Effector CD4-positive, alpha-beta T cell (primary cell): ENCODE results near the gene KCTD13.
A peak's percentile ranks its signal among the peaks of the same experiment; 100 is the strongest.
"Not testable (repeated sequence)": the region's sequence is repeated elsewhere in the genome, so short reads cannot be mapped to it uniquely, and the experiment has no call there.

Experiments used
- DNase-seq: peaks from one replicate; pipeline ENCODE4 v3.0.0-alpha.2; 2020

The KCTD13 gene

GRCh38 chr16:29906520-29907244 is 19.3 kb downstream of the KCTD13 start:
- no peak for DNase-seq

DNA sequence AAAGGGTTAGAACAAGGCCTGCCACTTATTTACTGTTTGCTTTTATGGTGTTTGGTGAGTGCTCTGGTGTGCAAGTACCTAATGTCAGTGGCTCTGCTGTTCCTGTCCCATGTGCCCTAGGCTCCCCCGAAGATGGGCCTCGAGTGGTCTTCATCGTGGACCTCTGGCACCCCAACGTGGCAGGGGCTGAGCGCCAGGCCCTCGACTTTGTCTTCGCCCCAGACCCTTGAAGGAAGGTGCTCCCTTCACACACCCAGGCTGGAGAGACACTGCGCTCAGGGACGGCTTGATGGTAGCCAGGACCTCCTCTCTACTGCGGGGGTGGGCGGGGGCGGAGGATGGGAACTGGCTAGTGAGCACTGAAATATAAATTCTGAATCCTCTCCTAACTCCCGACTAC is 20.4 kb downstream of the KCTD13 start:
- no peak for DNase-seq

DNA sequence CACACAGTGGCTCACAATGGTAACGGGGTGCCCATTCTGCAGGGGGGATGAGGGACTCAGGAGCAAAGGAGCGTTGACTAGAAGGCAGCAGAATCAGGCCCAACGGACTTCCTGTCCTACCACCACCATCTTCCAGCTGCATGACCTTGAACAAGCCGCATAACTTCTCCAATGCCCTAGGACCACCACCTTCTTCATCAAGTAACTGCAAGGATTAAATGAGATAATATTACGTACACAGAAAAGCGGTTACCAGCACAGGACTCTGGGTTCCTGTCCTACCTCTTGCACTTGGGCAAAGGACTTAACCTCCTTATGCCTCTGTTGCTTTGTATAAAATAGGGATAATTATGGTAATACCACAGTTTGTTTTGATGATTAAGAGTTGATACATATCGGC is 21.1 kb downstream of the KCTD13 start:
- no peak for DNase-seq

GRCh38 chr16:29903590-29903989 is 22.4 kb downstream of the KCTD13 start:
- no peak for DNase-seq

- DNase-seq, result no peak
Observed at GRCh38 chr16:29901607-29901945, 24.4 kb downstream of the KCTD13 start.

DNA sequence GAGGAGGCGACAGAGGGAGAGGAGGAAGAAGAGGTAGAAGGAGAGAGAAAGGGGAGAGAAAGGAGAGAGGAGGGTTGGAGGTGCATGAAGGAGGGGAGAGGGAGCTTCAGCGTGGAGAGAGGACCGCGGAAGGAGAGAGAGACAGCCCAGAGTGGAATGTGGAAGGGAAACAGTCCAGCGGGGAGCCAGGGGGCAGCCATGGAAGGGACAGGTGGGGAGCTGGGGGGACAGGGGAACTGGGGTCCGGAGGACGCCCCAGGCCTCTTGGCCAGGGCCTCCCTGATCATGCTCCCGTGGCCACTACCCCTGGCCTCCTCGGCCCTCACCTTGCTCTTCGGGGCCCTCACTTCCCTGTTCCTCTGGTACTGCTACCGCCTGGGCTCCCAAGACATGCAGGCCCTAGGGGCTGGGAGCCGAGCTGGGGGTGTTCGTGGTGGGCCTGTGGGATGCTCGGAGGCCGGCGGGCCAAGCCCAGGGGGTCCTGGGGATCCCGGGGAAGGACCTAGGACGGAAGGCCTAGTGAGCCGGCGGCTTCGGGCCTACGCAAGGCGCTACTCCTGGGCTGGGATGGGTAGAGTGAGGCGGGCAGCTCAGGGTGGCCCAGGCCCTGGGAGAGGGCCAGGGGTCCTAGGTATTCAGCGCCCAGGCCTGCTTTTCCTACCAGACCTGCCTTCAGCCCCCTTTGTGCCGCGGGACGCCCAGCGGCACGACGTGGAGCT is 25.0 kb downstream of the KCTD13 start:
- no peak for DNase-seq

GRCh38 chr16:29900102-29900887 is 25.7 kb downstream of the KCTD13 start, which contains the start of gene ASPHD1:
TSS of gene ASPHD1 (plus strand) at chr16:29900488. CDS start at chr16:29900972, 484 bp downstream.
- peak; percentile 74 for DNase-seq

DNA sequence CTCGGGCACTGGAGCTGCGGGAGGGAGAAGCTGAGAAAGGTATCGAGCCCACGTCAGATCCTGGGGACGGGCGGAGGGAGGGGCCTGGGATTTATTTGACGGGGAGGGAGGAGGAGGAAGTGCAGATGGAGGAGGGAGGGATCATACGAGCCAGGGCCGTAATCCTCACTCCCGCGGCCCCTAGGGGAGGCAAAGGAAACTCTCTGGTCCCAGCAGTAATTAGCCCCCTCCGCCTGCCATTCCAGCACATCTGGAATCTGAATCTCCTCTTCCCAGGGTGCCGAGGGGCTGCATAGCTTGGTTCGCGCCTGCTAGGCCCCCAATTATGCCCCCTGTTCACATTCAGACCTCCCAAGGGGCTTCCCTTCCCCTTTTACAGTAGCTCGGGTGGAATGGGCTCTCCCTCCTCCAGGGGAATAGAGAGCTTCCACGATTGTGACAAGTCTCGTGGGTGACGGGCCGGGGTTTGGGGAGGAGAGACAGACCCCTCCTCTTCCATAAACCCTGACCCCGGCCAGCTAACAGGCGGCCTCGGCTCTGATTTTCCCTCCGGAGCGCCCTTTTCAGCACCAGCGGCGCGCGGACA is 26.4 kb downstream of the KCTD13 start, which contains the start of gene SEZ6L2:
Gene SEZ6L2, minus strand, starts transcription at position 35 of the 586 bp plus-strand sequence. CDS start 531 bp downstream, outside the sequence.
- DNase-seq, result no peak

- DNase-seq, result no peak
Observed at GRCh38 chr16:29898804-29899515, 27.1 kb downstream of the KCTD13 start.

DNA sequence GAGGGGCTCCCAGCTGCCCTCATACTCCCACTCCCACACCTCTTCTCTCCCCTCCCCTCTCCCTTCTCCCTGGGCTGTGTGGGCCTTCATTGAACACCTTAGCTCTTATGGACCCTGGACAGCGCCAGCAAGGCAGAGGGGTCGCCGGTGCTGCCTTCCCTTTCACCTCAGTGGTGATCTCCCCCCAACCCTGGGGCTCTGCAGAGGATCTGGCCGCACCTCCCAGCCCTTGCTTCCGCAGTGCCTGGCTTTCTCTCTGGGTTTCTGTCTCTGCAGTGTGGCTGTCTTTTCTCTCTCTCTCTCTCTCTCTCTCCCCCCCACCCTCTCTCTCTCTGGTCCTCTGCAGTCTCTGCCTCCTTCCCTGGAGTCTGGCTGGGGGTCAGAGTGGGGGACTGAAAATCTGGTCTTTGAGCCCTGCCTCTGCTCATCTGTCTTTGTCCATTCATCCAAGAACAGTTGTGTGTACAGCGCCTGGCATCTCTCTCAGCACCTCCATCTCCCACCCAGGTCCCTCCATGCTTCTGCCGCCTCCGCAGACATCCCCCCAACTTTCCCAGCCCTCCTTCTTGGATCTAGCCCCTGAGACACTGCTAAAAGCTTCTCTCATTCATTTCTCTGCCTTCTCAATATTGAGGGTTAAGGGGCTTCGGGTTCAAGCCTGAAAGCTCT is 27.8 kb downstream of the KCTD13 start:
- no peak for DNase-seq

DNA sequence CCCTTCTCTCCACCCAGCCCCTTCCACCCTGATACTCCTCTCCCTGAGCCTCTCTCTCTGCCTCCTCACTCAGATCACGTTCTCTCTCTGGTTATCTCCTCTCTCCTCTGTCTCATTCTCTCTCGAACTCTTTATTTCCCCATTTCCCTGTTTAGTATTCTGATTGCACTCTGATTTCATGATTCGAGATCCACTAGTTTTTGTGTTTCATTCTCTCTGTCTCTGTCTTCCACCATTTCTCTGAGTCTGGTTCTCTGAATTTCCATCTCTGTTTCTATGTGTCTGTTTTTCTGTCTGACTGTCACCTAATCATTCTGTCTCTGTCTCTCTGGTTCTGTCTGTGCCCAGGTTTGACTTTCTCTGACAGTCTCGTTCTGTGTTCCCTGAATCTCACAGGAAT is 28.7 kb downstream of the KCTD13 start:
- DNase-seq, result no peak

DNA sequence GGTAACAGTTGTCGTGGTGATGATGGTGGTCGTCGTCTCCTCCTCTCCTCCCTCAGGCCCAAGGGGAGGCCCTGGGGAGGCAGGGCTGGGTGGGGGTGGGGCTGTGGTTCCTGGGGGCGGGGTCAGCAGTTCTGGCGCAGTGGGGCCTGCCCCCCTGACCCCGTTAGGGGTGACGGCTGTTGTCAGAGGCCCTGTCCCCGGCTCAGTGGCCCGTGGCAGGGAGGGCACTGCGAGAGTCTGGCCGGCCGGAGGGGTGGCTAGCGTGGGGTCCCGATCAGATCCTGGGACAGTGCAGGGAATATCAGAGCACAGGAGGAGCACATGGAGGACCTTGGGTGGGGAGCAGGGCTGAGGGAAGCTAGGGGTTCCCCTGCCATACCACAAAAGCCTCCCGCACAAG is 29.2 kb downstream of the KCTD13 start:
- DNase-seq, result no peak

DNA sequence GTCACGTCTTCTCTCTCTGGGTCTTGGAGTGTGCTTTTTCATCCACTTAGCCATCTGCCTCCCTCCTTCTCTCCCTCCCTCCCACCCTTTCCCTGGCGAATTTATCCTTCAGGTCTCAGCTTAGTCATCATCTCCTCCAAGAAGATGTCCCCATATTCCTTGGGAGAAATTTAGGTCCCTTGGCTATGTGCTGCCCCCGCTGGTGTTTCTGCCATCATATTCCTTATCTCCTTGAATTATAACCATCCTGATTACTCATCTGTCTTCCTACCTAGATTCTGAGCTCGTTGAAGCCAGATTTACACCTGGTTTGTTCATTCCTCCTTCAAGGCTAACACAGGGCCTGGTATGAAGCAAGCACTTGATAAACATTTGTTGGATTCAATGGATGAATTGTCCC is 31.7 kb downstream of the KCTD13 start:
- no peak for DNase-seq

- no peak for DNase-seq
Observed at GRCh38 chr16:29893553-29893952, 32.5 kb downstream of the KCTD13 start.

GRCh38 chr16:29892458-29892813 is 33.6 kb downstream of the KCTD13 start:
- DNase-seq, result no peak

GRCh38 chr16:29891525-29892457 is 34.2 kb downstream of the KCTD13 start:
- no peak for DNase-seq

DNA sequence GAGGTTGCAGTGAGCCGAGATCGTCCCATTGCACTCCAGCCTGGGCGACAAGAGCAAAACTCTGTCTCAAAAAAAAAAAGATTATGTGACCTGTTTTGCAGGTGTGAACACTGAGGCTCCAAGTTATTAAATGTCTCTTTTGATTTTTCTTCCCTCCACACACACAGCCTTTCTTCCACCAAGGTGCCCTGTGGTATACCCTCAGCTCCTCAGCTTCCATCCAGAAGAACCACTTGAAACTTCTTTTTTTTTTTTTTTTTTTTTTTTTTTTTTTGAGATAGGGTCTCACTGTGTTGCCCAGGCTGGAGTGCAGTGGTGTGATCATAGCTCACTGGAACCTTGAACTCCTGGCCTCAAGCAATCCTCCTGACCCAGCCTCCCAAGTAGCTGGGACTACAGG is 36.7 kb downstream of the KCTD13 start:
- DNase-seq, result not testable (repeated sequence)

DNA sequence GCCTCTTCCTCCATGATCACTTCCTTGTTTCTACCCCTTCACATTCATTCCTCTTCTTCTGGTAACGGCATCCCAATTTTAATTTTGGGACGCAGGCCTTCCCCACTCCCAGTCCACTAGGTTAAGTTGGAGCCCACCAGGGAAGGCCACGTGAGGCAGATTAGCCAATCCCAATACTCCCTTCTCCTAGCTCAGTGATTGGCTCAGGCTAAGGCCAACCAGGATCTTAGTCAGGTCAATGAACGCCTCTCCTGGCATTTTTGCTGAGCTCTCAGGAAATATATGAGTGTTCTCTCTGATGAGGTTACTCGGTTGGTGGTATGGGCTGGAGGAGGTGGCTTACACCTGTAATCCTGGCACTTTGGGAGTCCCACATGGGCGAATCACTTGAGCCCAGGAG is 42.0 kb downstream of the KCTD13 start:
- no peak for DNase-seq

DNA sequence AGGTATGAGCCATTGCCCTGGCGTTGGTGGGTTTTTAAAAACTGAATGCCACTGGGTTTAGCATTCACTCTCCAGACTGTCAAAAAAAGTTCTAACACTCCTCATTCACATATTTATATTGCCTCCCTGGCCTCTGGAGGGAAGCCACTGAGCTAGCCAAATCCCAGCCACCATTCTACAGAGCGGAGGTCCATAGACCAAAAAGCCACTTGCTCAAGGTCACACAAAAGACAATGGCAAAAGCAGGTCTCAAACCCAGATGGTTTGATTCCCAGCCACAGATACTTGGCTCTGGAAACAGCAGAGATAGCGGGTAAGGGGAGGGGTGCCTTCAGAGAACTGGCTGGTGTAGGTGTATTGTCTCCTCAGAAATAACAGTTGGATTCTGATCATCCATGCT is 45.0 kb downstream of the KCTD13 start:
- DNase-seq, result no peak

DNA sequence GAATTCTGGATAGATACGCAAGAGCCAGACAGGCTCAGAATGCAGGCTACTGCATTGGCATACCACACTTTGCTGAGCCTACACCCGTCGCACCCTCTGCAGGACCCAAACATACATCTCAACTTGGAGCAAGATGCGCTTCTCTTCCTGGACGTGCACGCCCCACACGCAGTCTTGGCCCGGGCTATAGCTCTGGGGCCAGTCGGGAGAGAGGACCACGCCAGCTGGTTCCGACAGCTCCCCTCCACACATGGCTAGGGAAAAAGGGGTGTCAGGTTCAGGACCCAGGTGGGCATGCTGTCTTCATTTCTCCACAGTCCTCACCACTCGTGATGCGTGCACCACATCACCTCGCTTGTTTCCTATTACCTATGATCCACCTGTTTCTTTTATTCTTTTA is 47.9 kb downstream of the KCTD13 start:
- DNase-seq, result no peak
